GM23338 (cell line): ENCODE measurements around the gene PDHB. TPM values are rescaled to one million over a fixed set of nuclear protein-coding genes. Genes with fewer than 3 reads are reported as not detected.

Experiments
- ATAC-seq: fragments of 200-7000 bp; cut with Tn5 transposase; 3 replicates; pipeline ENCODE4 v1.9.1; 2020
- DNase-seq: peaks from one replicate; pipeline ENCODE4 v3.0.0-alpha.2; 2015; ENCODE audit warnings: low spot score
- H2AFZ ChIP-seq: fragments of 200-600 bp; sonication (generic); 2 replicates; pipeline ENCODE4 v1.8.0; 2016; ENCODE audit warnings: antibody characterized with exemption, mild to moderate bottlenecking, moderate library complexity
- H3F3A ChIP-seq: fragments of 200-600 bp; sonication (generic); replicated peaks from 2 replicates; pipeline ENCODE4 v1.8.0; 2017; ENCODE audit warnings: antibody characterized with exemption, mixed run types, low read depth
- H3K27ac ChIP-seq: fragments of 200-600 bp; sonication (generic); 2 replicates; pipeline ENCODE4 v1.6.1; 2016; ENCODE audit warnings: low read depth
- H3K27me3 ChIP-seq: fragments of 200-600 bp; sonication (generic); 2 replicates; pipeline ENCODE4 v1.8.0; 2016; ENCODE audit warnings: mild to moderate bottlenecking, mixed run types, moderate library complexity; ENCODE audit not compliant: insufficient read depth
- H3K36me3 ChIP-seq: fragments of 200-600 bp; sonication (generic); 2 replicates; pipeline ENCODE4 v1.8.0; 2016; ENCODE audit warnings: mild to moderate bottlenecking; ENCODE audit not compliant: insufficient read depth
- H3K4me1 ChIP-seq: fragments of 200-600 bp; sonication (generic); 2 replicates; pipeline ENCODE4 v1.8.0; 2016; ENCODE audit warnings: mild to moderate bottlenecking, moderate library complexity; ENCODE audit not compliant: insufficient read depth
- H3K4me2 ChIP-seq: fragments of 200-600 bp; sonication (generic); 2 replicates; pipeline ENCODE4 v1.7.1; 2017; ENCODE audit warnings: mixed run types
- H3K4me3 ChIP-seq: fragments of 200-600 bp; sonication (generic); 2 replicates; pipeline ENCODE4 v1.6.1; 2016; ENCODE audit warnings: mixed run types
- H3K79me2 ChIP-seq: fragments of 200-600 bp; sonication (generic); replicated peaks from 2 replicates; pipeline ENCODE4 v1.8.0; 2017; ENCODE audit warnings: mild to moderate bottlenecking; ENCODE audit not compliant: insufficient read depth
- H3K9me2 ChIP-seq: fragments of 200-600 bp; sonication (generic); 2 replicates; pipeline ENCODE4 v1.8.0; 2017; ENCODE audit not compliant: insufficient read depth
- H4K20me1 ChIP-seq: fragments of 200-600 bp; sonication (generic); replicated peaks from 2 replicates; pipeline ENCODE4 v1.8.0; 2017; ENCODE audit warnings: mild to moderate bottlenecking; ENCODE audit not compliant: insufficient read depth
- H3K27ac Mint-ChIP-seq: 2 replicates; pipeline ENCODE4 v1.8.0; 2020; ENCODE audit warnings: inconsistent platforms, mild to moderate bottlenecking, moderate library complexity, mixed read lengths
- H3K27me3 Mint-ChIP-seq: 3 replicates; pipeline ENCODE4 v1.8.0; 2022; ENCODE audit warnings: low read depth, mild to moderate bottlenecking, moderate library complexity, mixed read lengths, inconsistent platforms; ENCODE audit not compliant: insufficient read depth, poor library complexity
- H3K36me3 Mint-ChIP-seq: 3 replicates; pipeline ENCODE4 v1.8.0; 2021; ENCODE audit warnings: low read depth, mild to moderate bottlenecking, inconsistent platforms, moderate library complexity, mixed read lengths
- H3K4me1 Mint-ChIP-seq: 3 replicates; pipeline ENCODE4 v1.8.0; 2020; ENCODE audit warnings: mild to moderate bottlenecking, inconsistent platforms, mixed read lengths
- H3K4me3 Mint-ChIP-seq: 3 replicates; pipeline ENCODE4 v1.8.0; 2021; ENCODE audit warnings: moderate library complexity, mild to moderate bottlenecking, inconsistent platforms, mixed read lengths
- H3K9me3 Mint-ChIP-seq: 3 replicates; pipeline ENCODE4 v1.8.0; 2020; ENCODE audit warnings: moderate library complexity, mild to moderate bottlenecking, inconsistent platforms, mixed read lengths
- CREB1 ChIP-seq: fragments of 250-450 bp; sonication (Bioruptor Pico); IDR thresholded peaks from 2 replicates; pipeline ENCODE4 v1.5.0; 2020; ENCODE audit warnings: low read depth, mild to moderate bottlenecking, moderate library complexity
- EZH2 ChIP-seq: fragments of 200-600 bp; sonication (generic); IDR thresholded peaks from one replicate; pipeline ENCODE4 v1.8.0; 2017; ENCODE audit warnings: antibody characterized with exemption, mild to moderate bottlenecking, low read depth; ENCODE audit not compliant: unreplicated experiment
- EZH2phosphoT487 ChIP-seq: fragments of 200-600 bp; sonication (generic); IDR thresholded peaks from one replicate; pipeline ENCODE4 v1.8.1; 2018; ENCODE audit warnings: antibody characterized with exemption; ENCODE audit not compliant: unreplicated experiment
- JUNB ChIP-seq: IDR thresholded peaks from one replicate; pipeline ENCODE4 v1.6.1; 2016; ENCODE audit warnings: antibody characterized with exemption; ENCODE audit not compliant: unreplicated experiment
- NANOG ChIP-seq: IDR thresholded peaks from 2 replicates; pipeline ENCODE4 v1.6.1; 2016; ENCODE audit warnings: antibody characterized with exemption, borderline replicate concordance
- STAT1 ChIP-seq: IDR thresholded peaks from one replicate; pipeline ENCODE4 v1.6.1; 2016; ENCODE audit warnings: antibody characterized with exemption; ENCODE audit not compliant: unreplicated experiment
- ZNF114 ChIP-seq: fragments of 250-450 bp; sonication (Bioruptor Pico); IDR thresholded peaks from 2 replicates; pipeline ENCODE4 v1.5.0; 2020; ENCODE audit warnings: mild to moderate bottlenecking, moderate library complexity
- ZNF331 ChIP-seq: fragments of 250-450 bp; sonication (Bioruptor Pico); IDR thresholded peaks from 2 replicates; pipeline ENCODE4 v1.5.0; 2020; ENCODE audit warnings: low read depth, mild to moderate bottlenecking, moderate library complexity
- polyA plus RNA-seq: library from polyadenylated mRNA; unstranded; fragments of >200 nt; fragmentation: Nextera tagmentation; extraction: Ambion mirVana; gene quantifications from 2 replicates; pipeline ENCODE4 v1.2.1, GENCODE V29; 2016
- total RNA-seq: library from RNA; depleted of rRNA; stranded (reverse); fragments of >200 nt; shearing (Covaris generic); gene quantifications from 2 replicates; pipeline ENCODE4 v1.2.3, GENCODE V29; 2014
- TF ChIP-seq, protein P1 (sequence below): fragments of 250-450 bp; sonication (Bioruptor Pico); IDR thresholded peaks from 2 replicates; pipeline ENCODE4 v1.5.0; 2020; ENCODE audit warnings: mild to moderate bottlenecking, moderate library complexity
- TF ChIP-seq, protein P2 (sequence below), 2 experiments: fragments of 200-600 bp in 1 of 2; sonication (generic) in 1 of 2; conservative IDR thresholded peaks; 2 replicates each; pipeline versions ENCODE4 v1.5.1 to v1.6.1; 2016 to 2017; ENCODE audit warnings: antibody characterized with exemption in 2 of 2, low read depth in 2 of 2, mild to moderate bottlenecking in 2 of 2, moderate library complexity in 1 of 2
- TF ChIP-seq, protein P3 (sequence below): IDR thresholded peaks from one replicate; pipeline ENCODE4 v1.6.1; 2018; ENCODE audit warnings: antibody characterized with exemption; ENCODE audit not compliant: unreplicated experiment

PDHB gene
- total and polyA plus RNA-seq, 2 experiments from 2014 or later: 172 to 222 TPM

DNA sequence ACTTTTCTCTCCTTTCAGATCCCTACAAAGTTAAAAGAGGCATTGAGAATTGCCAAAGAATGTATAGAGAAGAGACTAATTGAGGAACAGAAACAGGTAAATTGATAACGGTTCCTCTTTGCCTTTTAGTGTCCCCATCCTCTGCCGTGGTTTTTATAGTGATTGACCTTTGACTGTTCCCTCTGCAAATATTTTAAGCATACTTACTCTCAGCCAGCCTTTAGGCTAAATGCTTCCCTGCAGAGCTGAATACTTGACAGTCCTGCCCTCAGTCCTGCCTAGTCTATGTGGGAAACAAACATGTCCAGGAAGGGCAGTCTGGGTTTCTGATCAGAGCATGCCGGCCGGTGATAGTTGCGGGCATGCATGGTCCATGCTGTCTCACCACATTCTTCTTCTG, 24.7 kb downstream of the PDHB start:
- H3K4me2 ChIP-seq: no peak overlapping the region
- H3K36me3 Mint-ChIP-seq: no peaks in the 10 kb centered on the region
- H3K4me1 ChIP-seq: peaks cover 3% of the 10 kb centered on the region; the same call in 1 of the 2 replicates
- H3K9me2 ChIP-seq: no peaks in the 10 kb centered on the region
- no peak overlapping the region for H3K27ac Mint-ChIP-seq
- DNase-seq (no peak), ATAC-seq (no peak)
- no peaks in the 10 kb centered on the region for H3K79me2 ChIP-seq
- H4K20me1 ChIP-seq: no peaks in the 10 kb centered on the region
- H3K9me3 Mint-ChIP-seq: no peaks in the 10 kb centered on the region
- H3K36me3 ChIP-seq: no peaks in the 10 kb centered on the region
- H3K27ac ChIP-seq: no peak overlapping the region
- no peaks in the 10 kb centered on the region for H3F3A ChIP-seq
- H3K4me3 ChIP-seq: no peak overlapping the region
- H3K27me3 Mint-ChIP-seq: peaks cover 8% of the 10 kb centered on the region
- TF ChIP-seq NANOG (no peak), ZNF331 (CRISPR knock-in tag) (no peak), EZH2 (no peak), JUNB (no peak)
- H3K27me3 ChIP-seq: no peaks in the 10 kb centered on the region
- no peak overlapping the region for H2AFZ ChIP-seq
- H3K4me3 Mint-ChIP-seq: no peak overlapping the region
- peaks cover 19% of the 10 kb centered on the region for H3K4me1 Mint-ChIP-seq

DNA sequence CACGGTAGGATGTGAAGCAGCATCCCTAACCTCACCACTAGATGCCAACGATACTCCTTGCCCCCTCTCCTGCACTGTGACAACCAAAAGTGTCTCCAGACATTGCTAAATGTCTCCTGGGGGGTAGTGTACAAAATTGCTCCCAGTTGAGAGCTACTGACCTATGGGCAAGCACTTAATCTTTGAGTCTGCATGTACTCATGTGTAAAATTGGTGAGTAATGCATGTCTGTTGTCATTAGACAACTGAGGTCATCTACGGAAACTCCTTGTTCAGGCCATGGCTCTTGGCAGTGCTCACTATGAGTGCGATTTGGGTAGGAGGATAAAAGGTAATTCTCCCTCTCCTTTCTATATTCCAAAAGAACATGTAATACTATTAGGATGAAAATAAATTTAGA, 29.2 kb downstream of the PDHB start:
- no peaks in the 10 kb centered on the region for H3F3A ChIP-seq
- no peaks in the 10 kb centered on the region for H3K27me3 ChIP-seq
- no peak overlapping the region for H3K4me2 ChIP-seq
- H3K9me2 ChIP-seq: no peaks in the 10 kb centered on the region
- H3K36me3 ChIP-seq: no peaks in the 10 kb centered on the region
- peaks cover 19% of the 10 kb centered on the region; the same call in 2 of the 3 replicates for H3K4me1 Mint-ChIP-seq
- no peak overlapping the region; the same call in 1 of the 2 replicates for H3K27ac Mint-ChIP-seq
- H3K79me2 ChIP-seq: no peaks in the 10 kb centered on the region
- no peak overlapping the region for H3K4me3 ChIP-seq
- H2AFZ ChIP-seq: no peak overlapping the region
- no peaks in the 10 kb centered on the region for H3K27me3 Mint-ChIP-seq
- no peaks in the 10 kb centered on the region for H3K9me3 Mint-ChIP-seq
- peaks cover 14% of the 10 kb centered on the region for H3K4me1 ChIP-seq
- H3K36me3 Mint-ChIP-seq: no peaks in the 10 kb centered on the region; the same call in 2 of the 3 replicates
- peak; percentile 43; the same call in 2 of the 3 replicates for ATAC-seq
- no peak overlapping the region for H3K4me3 Mint-ChIP-seq
- H4K20me1 ChIP-seq: no peaks in the 10 kb centered on the region
- no peak for DNase-seq
- H3K27ac ChIP-seq: no peak overlapping the region
- TF ChIP-seq ZNF331 (CRISPR knock-in tag): no peak
- TF ChIP-seq JUNB: no peak
- no peak for TF ChIP-seq NANOG
- TF ChIP-seq, protein P1, sequence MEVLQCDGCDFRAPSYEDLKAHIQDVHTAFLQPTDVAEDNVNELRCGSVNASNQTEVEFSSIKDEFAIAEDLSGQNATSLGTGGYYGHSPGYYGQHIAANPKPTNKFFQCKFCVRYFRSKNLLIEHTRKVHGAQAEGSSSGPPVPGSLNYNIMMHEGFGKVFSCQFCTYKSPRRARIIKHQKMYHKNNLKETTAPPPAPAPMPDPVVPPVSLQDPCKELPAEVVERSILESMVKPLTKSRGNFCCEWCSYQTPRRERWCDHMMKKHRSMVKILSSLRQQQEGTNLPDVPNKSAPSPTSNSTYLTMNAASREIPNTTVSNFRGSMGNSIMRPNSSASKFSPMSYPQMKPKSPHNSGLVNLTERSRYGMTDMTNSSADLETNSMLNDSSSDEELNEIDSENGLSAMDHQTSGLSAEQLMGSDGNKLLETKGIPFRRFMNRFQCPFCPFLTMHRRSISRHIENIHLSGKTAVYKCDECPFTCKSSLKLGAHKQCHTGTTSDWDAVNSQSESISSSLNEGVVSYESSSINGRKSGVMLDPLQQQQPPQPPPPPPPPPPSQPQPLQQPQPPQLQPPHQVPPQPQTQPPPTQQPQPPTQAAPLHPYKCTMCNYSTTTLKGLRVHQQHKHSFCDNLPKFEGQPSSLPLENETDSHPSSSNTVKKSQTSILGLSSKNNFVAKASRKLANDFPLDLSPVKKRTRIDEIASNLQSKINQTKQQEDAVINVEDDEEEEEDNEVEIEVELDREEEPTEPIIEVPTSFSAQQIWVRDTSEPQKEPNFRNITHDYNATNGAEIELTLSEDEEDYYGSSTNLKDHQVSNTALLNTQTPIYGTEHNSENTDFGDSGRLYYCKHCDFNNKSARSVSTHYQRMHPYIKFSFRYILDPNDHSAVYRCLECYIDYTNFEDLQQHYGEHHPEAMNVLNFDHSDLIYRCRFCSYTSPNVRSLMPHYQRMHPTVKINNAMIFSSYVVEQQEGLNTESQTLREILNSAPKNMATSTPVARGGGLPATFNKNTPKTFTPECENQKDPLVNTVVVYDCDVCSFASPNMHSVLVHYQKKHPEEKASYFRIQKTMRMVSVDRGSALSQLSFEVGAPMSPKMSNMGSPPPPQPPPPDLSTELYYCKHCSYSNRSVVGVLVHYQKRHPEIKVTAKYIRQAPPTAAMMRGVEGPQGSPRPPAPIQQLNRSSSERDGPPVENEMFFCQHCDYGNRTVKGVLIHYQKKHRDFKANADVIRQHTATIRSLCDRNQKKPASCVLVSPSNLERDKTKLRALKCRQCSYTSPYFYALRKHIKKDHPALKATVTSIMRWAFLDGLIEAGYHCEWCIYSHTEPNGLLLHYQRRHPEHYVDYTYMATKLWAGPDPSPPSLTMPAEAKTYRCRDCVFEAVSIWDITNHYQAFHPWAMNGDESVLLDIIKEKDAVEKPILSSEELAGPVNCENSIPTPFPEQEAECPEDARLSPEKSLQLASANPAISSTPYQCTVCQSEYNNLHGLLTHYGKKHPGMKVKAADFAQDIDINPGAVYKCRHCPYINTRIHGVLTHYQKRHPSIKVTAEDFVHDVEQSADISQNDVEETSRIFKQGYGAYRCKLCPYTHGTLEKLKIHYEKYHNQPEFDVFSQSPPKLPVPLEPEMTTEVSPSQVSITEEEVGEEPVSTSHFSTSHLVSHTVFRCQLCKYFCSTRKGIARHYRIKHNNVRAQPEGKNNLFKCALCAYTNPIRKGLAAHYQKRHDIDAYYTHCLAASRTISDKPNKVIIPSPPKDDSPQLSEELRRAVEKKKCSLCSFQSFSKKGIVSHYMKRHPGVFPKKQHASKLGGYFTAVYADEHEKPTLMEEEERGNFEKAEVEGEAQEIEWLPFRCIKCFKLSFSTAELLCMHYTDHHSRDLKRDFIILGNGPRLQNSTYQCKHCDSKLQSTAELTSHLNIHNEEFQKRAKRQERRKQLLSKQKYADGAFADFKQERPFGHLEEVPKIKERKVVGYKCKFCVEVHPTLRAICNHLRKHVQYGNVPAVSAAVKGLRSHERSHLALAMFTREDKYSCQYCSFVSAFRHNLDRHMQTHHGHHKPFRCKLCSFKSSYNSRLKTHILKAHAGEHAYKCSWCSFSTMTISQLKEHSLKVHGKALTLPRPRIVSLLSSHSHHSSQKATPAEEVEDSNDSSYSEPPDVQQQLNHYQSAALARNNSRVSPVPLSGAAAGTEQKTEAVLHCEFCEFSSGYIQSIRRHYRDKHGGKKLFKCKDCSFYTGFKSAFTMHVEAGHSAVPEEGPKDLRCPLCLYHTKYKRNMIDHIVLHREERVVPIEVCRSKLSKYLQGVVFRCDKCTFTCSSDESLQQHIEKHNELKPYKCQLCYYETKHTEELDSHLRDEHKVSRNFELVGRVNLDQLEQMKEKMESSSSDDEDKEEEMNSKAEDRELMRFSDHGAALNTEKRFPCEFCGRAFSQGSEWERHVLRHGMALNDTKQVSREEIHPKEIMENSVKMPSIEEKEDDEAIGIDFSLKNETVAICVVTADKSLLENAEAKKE (CRISPR knock-in tag): no peak
- TF ChIP-seq ZNF114 (CRISPR knock-in tag): no peak
- TF ChIP-seq EZH2phosphoT487: no peak
- TF ChIP-seq, protein P2, sequence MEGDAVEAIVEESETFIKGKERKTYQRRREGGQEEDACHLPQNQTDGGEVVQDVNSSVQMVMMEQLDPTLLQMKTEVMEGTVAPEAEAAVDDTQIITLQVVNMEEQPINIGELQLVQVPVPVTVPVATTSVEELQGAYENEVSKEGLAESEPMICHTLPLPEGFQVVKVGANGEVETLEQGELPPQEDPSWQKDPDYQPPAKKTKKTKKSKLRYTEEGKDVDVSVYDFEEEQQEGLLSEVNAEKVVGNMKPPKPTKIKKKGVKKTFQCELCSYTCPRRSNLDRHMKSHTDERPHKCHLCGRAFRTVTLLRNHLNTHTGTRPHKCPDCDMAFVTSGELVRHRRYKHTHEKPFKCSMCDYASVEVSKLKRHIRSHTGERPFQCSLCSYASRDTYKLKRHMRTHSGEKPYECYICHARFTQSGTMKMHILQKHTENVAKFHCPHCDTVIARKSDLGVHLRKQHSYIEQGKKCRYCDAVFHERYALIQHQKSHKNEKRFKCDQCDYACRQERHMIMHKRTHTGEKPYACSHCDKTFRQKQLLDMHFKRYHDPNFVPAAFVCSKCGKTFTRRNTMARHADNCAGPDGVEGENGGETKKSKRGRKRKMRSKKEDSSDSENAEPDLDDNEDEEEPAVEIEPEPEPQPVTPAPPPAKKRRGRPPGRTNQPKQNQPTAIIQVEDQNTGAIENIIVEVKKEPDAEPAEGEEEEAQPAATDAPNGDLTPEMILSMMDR (conservative IDR thresholded peaks at IDR 0.05; ENCODE audit: low read depth in 2 of 2): no peak
- no peak for TF ChIP-seq STAT1
- no peak for TF ChIP-seq CREB1 (CRISPR knock-in tag)
- TF ChIP-seq, protein P3, sequence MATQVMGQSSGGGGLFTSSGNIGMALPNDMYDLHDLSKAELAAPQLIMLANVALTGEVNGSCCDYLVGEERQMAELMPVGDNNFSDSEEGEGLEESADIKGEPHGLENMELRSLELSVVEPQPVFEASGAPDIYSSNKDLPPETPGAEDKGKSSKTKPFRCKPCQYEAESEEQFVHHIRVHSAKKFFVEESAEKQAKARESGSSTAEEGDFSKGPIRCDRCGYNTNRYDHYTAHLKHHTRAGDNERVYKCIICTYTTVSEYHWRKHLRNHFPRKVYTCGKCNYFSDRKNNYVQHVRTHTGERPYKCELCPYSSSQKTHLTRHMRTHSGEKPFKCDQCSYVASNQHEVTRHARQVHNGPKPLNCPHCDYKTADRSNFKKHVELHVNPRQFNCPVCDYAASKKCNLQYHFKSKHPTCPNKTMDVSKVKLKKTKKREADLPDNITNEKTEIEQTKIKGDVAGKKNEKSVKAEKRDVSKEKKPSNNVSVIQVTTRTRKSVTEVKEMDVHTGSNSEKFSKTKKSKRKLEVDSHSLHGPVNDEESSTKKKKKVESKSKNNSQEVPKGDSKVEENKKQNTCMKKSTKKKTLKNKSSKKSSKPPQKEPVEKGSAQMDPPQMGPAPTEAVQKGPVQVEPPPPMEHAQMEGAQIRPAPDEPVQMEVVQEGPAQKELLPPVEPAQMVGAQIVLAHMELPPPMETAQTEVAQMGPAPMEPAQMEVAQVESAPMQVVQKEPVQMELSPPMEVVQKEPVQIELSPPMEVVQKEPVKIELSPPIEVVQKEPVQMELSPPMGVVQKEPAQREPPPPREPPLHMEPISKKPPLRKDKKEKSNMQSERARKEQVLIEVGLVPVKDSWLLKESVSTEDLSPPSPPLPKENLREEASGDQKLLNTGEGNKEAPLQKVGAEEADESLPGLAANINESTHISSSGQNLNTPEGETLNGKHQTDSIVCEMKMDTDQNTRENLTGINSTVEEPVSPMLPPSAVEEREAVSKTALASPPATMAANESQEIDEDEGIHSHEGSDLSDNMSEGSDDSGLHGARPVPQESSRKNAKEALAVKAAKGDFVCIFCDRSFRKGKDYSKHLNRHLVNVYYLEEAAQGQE: no peak
